ENCODE measurements around the gene SRGAP3. TPM values are rescaled to one million over a fixed set of nuclear protein-coding genes. Genes with fewer than 3 reads are reported as not detected.

Gene SRGAP3
- total and polyA plus RNA-seq, 10 of the 15 experiments (the other 5 are each of a cell fraction or from before 2014, with no cell fraction given) = 0.32 to 1.7 (median 0.99) TPM

DNA sequence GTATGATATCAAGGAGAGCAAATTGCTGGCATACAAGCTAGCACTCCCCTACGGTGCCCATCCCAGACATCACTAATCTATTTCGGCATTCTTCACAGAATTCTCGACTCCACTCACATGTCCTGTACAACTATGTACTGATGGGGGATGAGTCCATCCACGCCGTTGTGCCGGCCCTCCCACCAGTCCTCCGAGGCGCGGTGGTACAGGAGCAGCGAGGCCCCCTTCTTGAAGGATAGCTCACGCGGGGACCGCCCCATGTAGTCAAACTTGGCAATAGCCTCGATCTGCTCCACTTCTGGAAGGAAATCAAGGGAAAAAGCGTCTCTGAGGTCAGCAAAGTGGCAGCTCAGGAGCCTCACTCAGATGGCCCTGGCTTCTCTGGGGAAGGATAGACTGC, 255.2 kb downstream of the SRGAP3 start (continued):
- TF ChIP-seq, protein P1, sequence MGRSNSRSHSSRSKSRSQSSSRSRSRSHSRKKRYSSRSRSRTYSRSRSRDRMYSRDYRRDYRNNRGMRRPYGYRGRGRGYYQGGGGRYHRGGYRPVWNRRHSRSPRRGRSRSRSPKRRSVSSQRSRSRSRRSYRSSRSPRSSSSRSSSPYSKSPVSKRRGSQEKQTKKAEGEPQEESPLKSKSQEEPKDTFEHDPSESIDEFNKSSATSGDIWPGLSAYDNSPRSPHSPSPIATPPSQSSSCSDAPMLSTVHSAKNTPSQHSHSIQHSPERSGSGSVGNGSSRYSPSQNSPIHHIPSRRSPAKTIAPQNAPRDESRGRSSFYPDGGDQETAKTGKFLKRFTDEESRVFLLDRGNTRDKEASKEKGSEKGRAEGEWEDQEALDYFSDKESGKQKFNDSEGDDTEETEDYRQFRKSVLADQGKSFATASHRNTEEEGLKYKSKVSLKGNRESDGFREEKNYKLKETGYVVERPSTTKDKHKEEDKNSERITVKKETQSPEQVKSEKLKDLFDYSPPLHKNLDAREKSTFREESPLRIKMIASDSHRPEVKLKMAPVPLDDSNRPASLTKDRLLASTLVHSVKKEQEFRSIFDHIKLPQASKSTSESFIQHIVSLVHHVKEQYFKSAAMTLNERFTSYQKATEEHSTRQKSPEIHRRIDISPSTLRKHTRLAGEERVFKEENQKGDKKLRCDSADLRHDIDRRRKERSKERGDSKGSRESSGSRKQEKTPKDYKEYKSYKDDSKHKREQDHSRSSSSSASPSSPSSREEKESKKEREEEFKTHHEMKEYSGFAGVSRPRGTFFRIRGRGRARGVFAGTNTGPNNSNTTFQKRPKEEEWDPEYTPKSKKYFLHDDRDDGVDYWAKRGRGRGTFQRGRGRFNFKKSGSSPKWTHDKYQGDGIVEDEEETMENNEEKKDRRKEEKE (IDR thresholded peaks at IDR 0.05) = no peak
- no peak for TF ChIP-seq CBX5 (IDR thresholded peaks at IDR 0.05; ENCODE audit: low read depth)

DNA sequence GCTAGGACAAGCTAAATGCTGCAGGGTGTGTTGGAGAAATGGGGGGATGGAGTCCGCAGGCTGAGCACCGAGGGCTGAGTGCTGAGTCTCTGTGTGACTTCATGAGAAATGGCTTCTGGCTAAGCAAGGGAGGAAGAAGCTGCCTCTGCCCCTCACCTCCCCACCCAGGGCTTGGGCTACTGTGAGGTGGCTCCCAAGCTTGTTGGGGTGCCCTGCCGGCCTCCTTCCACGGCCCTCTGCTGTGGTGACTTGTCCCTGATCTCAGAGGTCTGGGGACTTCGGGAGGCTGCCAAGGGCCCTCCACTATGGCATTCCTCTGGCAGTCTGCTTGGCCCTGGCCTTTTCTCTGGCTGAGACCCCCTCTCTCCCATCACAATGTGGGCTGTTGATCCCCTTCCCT, 256.1 kb downstream of the SRGAP3 start:
- Histone ChIP-seq H3K27me3 (replicated peaks in 1 of 2; ENCODE audit: control insufficient read depth in 2 of 2, insufficient read depth in 2 of 2, low read length in 1 of 2) (no peaks in the 10 kb centered on the region; a peak in 1 of 4 replicates), H4K20me1 (ENCODE audit: control insufficient read depth, insufficient read depth) (no peaks in the 10 kb centered on the region), H3K4me1 (ENCODE audit: control insufficient read depth, insufficient read depth, low read length) (no peaks in the 10 kb centered on the region), H3K9ac (ENCODE audit: control insufficient read depth, insufficient read depth, low read length) (no peak overlapping the region), H3K36me3 (ENCODE audit: control insufficient read depth in 2 of 2, insufficient read depth in 2 of 2, low read length in 1 of 2) (no peaks in the 10 kb centered on the region), H2AFZ (ENCODE audit: control insufficient read depth, low read depth, low read length) (no peak overlapping the region), H3K27ac (ENCODE audit: control insufficient read depth, insufficient read depth) (no peak overlapping the region), H3K79me2 (ENCODE audit: control insufficient read depth, insufficient read depth, low read length) (no peaks in the 10 kb centered on the region), H3K4me3 (no peak overlapping the region), H3K4me2 (ENCODE audit: control insufficient read depth, insufficient read depth) (no peak overlapping the region), H3K9me3 (replicated peaks; ENCODE audit: control insufficient read depth, insufficient read depth, low read length) (no peaks in the 10 kb centered on the region)
- no TSS peak for BruUV-seq (replicated peaks)
- ChIA-PET SMC1A (ENCODE audit: uncharacterized antibody, unreplicated experiment) (no interaction called here), CTCF (interaction anchor here (1.5 to 2.9 kb wide), 2 partner anchors 21 to 310 kb away, joined by 3 to 9 read pairs; no protein-coding TSS in a partner anchor), RAD21 (ENCODE audit: unreplicated experiment) (no interaction called here), POLR2A (no interaction called here)
- no peak for ATAC-seq
- intact Hi-C loops (cut with micrococcal nuclease; ENCODE audit: unreplicated experiment) (no loop called here), in situ Hi-C loops (cut with MboI) (no loop called here)
- no peak for FAIRE-seq
- no peak for TF ChIP-seq PAX8 (IDR thresholded peaks at IDR 0.05)
- TF ChIP-seq POU2F2 (IDR thresholded peaks at IDR 0.05; ENCODE audit: borderline replicate concordance, low read depth, low read length) = no peak
- no peak for TF ChIP-seq YBX1 (IDR thresholded peaks at IDR 0.05)
- no peak for TF ChIP-seq RFX5 (IDR thresholded peaks at IDR 0.05; ENCODE audit: low read depth, low read length)
- TF ChIP-seq RAD51 (IDR thresholded peaks at IDR 0.05) = no peak
- TF ChIP-seq MYC (IDR thresholded peaks at IDR 0.05; ENCODE audit: insufficient read depth, insufficient read length, insufficient replicate concordance, low read length, severe bottlenecking) = no peak
- no peak for TF ChIP-seq BACH1 (IDR thresholded peaks at IDR 0.05; ENCODE audit: borderline replicate concordance)
- no peak for TF ChIP-seq HDAC2 (IDR thresholded peaks at IDR 0.05)
- no peak for TF ChIP-seq ZSCAN29 (IDR thresholded peaks at IDR 0.05)
- TF ChIP-seq, protein P2, sequence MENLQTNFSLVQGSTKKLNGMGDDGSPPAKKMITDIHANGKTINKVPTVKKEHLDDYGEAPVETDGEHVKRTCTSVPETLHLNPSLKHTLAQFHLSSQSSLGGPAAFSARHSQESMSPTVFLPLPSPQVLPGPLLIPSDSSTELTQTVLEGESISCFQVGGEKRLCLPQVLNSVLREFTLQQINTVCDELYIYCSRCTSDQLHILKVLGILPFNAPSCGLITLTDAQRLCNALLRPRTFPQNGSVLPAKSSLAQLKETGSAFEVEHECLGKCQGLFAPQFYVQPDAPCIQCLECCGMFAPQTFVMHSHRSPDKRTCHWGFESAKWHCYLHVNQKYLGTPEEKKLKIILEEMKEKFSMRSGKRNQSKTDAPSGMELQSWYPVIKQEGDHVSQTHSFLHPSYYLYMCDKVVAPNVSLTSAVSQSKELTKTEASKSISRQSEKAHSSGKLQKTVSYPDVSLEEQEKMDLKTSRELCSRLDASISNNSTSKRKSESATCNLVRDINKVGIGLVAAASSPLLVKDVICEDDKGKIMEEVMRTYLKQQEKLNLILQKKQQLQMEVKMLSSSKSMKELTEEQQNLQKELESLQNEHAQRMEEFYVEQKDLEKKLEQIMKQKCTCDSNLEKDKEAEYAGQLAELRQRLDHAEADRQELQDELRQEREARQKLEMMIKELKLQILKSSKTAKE (IDR thresholded peaks at IDR 0.05; ENCODE audit: low read depth, poor library complexity, severe bottlenecking) = no peak
- TF ChIP-seq ASH2L (IDR thresholded peaks at IDR 0.05; ENCODE audit: borderline replicate concordance, low read depth) = no peak
- no peak for TF ChIP-seq POLR2A (IDR thresholded peaks at IDR 0.05; ENCODE audit: low read depth, low read length)
- no peak for TF ChIP-seq MTA3 (IDR thresholded peaks at IDR 0.05; ENCODE audit: borderline replicate concordance, low read length)
- no peak for TF ChIP-seq ZZZ3 (IDR thresholded peaks at IDR 0.05; ENCODE audit: control insufficient read depth, insufficient read length, low read depth)
- DNase-seq (ENCODE audit: low read depth, low spot score) = no peak
- 60% methylated on average over 5 of the region's 5 CpGs for WGBS (ENCODE audit: insufficient coverage, insufficient replicate concordance, low lambda C conversion rate, missing lambda C conversion rate)
